Measurements from ENCODE around the gene CARMIL1. TPM values are rescaled to one million over a fixed set of nuclear protein-coding genes. Genes with fewer than 3 reads are reported as not detected.

Gene CARMIL1
- total and polyA plus RNA-seq, 7 experiments from 2014 or later = 2.2 to 12.8 (median 9.3) TPM

DNA sequence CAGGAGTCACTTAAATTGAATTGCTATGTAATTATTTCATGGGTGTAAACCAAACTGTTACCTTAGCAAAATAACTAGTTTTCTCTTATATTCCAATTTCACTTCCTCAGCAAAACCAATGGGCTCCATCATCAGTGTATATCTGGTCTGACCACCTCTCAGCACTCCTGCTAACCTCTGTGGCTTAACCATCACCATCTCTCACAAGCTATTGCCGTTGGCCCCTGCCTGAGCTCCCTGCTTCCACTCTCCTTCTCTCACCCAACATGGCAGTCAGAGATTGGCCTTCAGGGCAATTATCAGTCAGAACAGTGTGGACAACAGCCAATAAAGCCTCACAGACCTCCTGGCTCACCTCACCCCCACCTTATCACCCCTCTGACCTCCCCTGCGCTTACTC is 124.0 kb downstream of the CARMIL1 start:
- DNase-seq = no peak
- Mint-ChIP-seq H3K4me1 (peaks cover 3 to 32% (median 20%) of the 10 kb centered on the region in 7 donors), H3K27me3 (no peaks in the 10 kb centered on the region), H3K4me3 (peak overlapping the region in 1 of 10 donors; percentile 1), H3K27ac (peak overlapping the region in 1 of 9 donors; percentile 0), H3K36me3 (peaks cover 0 to 7% (median 0%) of the 10 kb centered on the region in 5 donors), H3K9me3 (no peaks in the 10 kb centered on the region)
- H3K36me3 ChIP-seq (ENCODE audit: control insufficient read depth in 2 of 3, insufficient read depth in 3 of 3, low read length in 3 of 3) = no peaks in the 10 kb centered on the region
- H3K4me3 ChIP-seq (ENCODE audit: low read length) = no peak overlapping the region
- no peaks in the 10 kb centered on the region for H3K27me3 ChIP-seq (ENCODE audit: control insufficient read depth in 2 of 2, insufficient read depth in 2 of 2, low read length in 2 of 2)
- H3K27ac ChIP-seq (ENCODE audit: low read depth, low read length) = no peak overlapping the region
- H3K4me1 ChIP-seq (ENCODE audit: control insufficient read depth in 2 of 2, insufficient read depth in 2 of 2, low read length in 2 of 2) = peaks cover 16 to 38% of the 10 kb centered on the region in 2 donors
- no peak for ATAC-seq
- intact Hi-C loops (cut with micrococcal nuclease) = loop anchor here in 1 of 2 donors (5.0 kb wide), 1 partner anchor 266 kb away; no protein-coding TSS in a partner anchor
- ChIA-PET POLR2A (interaction anchor here (0.6 to 6.0 kb wide), 7 partner anchors 9 to 732 kb away, joined by 3 to 88 read pairs (median 3); no protein-coding TSS in a partner anchor), CTCF (interaction anchor here (0.5 to 3.5 kb wide), 3 partner anchors 33 to 257 kb away, joined by 3 to 30 read pairs (median 4); no protein-coding TSS in a partner anchor)
- H3K9me3 ChIP-seq (ENCODE audit: control insufficient read depth in 2 of 3, low read length in 3 of 3) = no peaks in the 10 kb centered on the region

DNA sequence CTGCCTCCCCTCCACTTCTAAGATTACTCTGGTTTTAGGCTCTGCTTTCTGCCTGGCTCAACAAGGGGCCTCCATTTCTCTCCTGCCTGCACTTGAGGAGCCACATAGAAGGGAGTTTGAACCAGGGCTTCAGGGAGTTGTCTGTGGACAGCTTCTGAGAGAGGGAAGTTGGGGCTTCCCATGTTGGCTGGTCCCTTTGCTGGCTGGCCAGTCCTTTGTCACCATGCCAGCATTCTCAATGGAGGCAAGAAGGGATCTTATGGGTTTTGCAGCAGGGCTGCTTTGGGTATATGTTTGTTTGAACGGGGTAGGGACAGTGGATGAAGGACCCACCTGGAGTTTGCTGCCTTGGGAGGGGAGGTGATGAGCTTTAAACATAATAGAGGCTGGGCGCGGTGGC is 124.9 kb downstream of the CARMIL1 start:
- intact Hi-C loops (cut with micrococcal nuclease) = loop anchor here in 1 of 2 donors (2.0 to 5.0 kb wide), 4 partner anchors 15 to 267 kb away; partner anchors contain the start of gene CARMIL1
- Histone ChIP-seq H3K27ac (ENCODE audit: low read depth, low read length) (peak overlapping the region; percentile 71), H3K4me1 (ENCODE audit: control insufficient read depth in 2 of 2, insufficient read depth in 2 of 2, low read length in 2 of 2) (peaks cover 16 to 41% of the 10 kb centered on the region in 2 donors), H3K4me3 (ENCODE audit: low read length) (peak overlapping the region; percentile 44), H3K27me3 (ENCODE audit: control insufficient read depth in 2 of 2, insufficient read depth in 2 of 2, low read length in 2 of 2) (no peaks in the 10 kb centered on the region), H3K36me3 (ENCODE audit: control insufficient read depth in 2 of 3, insufficient read depth in 3 of 3, low read length in 3 of 3) (no peaks in the 10 kb centered on the region), H3K9me3 (ENCODE audit: control insufficient read depth in 2 of 3, low read length in 3 of 3) (no peaks in the 10 kb centered on the region)
- no peaks in the 10 kb centered on the region for H3K9me3 Mint-ChIP-seq
- peaks cover 0 to 7% (median 0%) of the 10 kb centered on the region in 5 donors for H3K36me3 Mint-ChIP-seq
- peaks cover 3 to 33% (median 21%) of the 10 kb centered on the region in 7 donors for H3K4me1 Mint-ChIP-seq
- ATAC-seq = no peak
- POLR2A ChIA-PET = interaction anchor here (0.6 to 6.0 kb wide), 11 partner anchors 8 to 124 kb away, joined by 3 to 88 read pairs (median 8); partner anchors contain the start of gene CARMIL1
- peak in 1 of 9 donors; percentile 2 for DNase-seq
- H3K4me3 Mint-ChIP-seq = peak overlapping the region in 1 of 10 donors; percentile 67
- no peak overlapping the region for H3K27ac Mint-ChIP-seq
- H3K27me3 Mint-ChIP-seq = no peaks in the 10 kb centered on the region
- CTCF ChIA-PET = interaction anchor here (1.0 to 3.5 kb wide), 7 partner anchors 28 to 125 kb away, joined by 4 to 30 read pairs (median 9); partner anchors contain the start of gene CARMIL1

DNA sequence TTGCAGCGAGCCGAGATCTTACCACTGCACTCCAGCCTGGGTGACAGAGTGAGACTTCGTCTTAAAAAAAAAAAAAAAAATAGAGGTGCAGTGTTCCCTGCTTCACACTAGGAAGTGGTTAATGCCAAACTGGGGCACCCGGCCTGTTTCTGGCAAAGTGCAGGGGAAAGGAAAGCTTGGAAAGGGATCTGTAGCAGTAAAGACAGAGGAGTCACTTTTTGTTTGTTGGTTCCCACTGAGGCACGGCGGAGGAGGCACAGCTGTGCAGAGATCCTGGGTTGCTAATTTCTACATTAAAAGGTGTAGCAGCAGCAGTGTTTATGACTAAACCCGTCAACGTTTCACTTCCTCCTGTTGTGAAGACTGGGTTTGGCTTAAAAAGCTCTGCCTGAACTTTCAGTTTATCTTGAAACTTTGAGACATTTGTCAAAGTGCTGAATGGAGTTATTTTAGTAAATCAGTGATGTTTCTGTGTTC is 125.6 kb downstream of the CARMIL1 start:
- H3K9me3 Mint-ChIP-seq = no peaks in the 10 kb centered on the region
- ChIA-PET CTCF (interaction anchor here (0.7 to 3.5 kb wide), 8 partner anchors 29 to 642 kb away, joined by 3 to 30 read pairs (median 7); partner anchors contain the start of gene CARMIL1), POLR2A (interaction anchor here (0.6 to 6.0 kb wide), 16 partner anchors 9 to 605 kb away, joined by 3 to 88 read pairs (median 6); partner anchors contain the start of gene CARMIL1)
- no peaks in the 10 kb centered on the region for H3K27me3 ChIP-seq (ENCODE audit: control insufficient read depth in 2 of 2, insufficient read depth in 2 of 2, low read length in 2 of 2)
- no peaks in the 10 kb centered on the region for H3K27me3 Mint-ChIP-seq
- intact Hi-C loops (cut with micrococcal nuclease) = loop anchor here (1.0 to 5.0 kb wide), 8 partner anchors 16 to 267 kb away; partner anchors contain the start of gene CARMIL1 (in 2 of the 2)
- H3K4me3 ChIP-seq (ENCODE audit: low read length) = peak overlapping the region; percentile 44
- H3K4me3 Mint-ChIP-seq = peak overlapping the region in 1 of 10 donors; percentile 81
- H3K4me1 Mint-ChIP-seq = peaks cover 3 to 39% (median 26%) of the 10 kb centered on the region in 7 donors
- H3K27ac Mint-ChIP-seq = no peak overlapping the region
- peaks cover 0 to 7% (median 0%) of the 10 kb centered on the region in 5 donors for H3K36me3 Mint-ChIP-seq
- no peaks in the 10 kb centered on the region for H3K36me3 ChIP-seq (ENCODE audit: control insufficient read depth in 2 of 3, insufficient read depth in 3 of 3, low read length in 3 of 3)
- peak; percentile 12 to 74 (median 56) for DNase-seq
- ATAC-seq = peak; percentile 90
- H3K9me3 ChIP-seq (ENCODE audit: control insufficient read depth in 2 of 3, low read length in 3 of 3) = no peaks in the 10 kb centered on the region
- H3K4me1 ChIP-seq (ENCODE audit: control insufficient read depth in 2 of 2, insufficient read depth in 2 of 2, low read length in 2 of 2) = peaks cover 16 to 41% of the 10 kb centered on the region in 2 donors
- H3K27ac ChIP-seq (ENCODE audit: low read depth, low read length) = peak overlapping the region; percentile 71

DNA sequence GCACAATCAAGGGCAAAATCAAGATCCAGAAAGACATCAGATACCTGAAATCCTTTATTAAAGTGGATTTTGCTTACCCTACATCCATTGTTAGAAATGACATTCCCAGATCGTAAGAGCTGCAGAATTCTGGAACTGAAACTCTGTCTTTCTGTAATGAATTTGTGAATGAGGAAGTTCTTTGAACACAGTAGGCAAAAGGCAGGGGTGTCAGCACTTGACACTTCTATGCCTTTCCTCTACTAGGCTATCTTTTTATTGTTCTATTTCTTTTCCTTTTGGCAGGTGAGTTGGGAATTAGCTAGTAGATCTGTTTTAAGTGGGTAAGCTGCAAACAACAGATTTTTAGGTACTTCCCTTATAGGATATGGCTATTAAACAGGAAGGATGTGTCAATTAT is 126.3 kb downstream of the CARMIL1 start:
- CTCF ChIA-PET = interaction anchor here (1.2 to 3.5 kb wide), 7 partner anchors 29 to 127 kb away, joined by 4 to 30 read pairs (median 9); partner anchors contain the start of gene CARMIL1
- Mint-ChIP-seq H3K27ac (no peak overlapping the region), H3K9me3 (no peaks in the 10 kb centered on the region), H3K4me3 (no peak overlapping the region), H3K4me1 (peaks cover 8 to 41% (median 25%) of the 10 kb centered on the region in 7 donors), H3K27me3 (no peaks in the 10 kb centered on the region), H3K36me3 (peaks cover 0 to 11% (median 0%) of the 10 kb centered on the region in 5 donors)
- Histone ChIP-seq H3K36me3 (ENCODE audit: control insufficient read depth in 2 of 3, insufficient read depth in 3 of 3, low read length in 3 of 3) (no peaks in the 10 kb centered on the region), H3K27me3 (ENCODE audit: control insufficient read depth in 2 of 2, insufficient read depth in 2 of 2, low read length in 2 of 2) (no peaks in the 10 kb centered on the region), H3K9me3 (ENCODE audit: control insufficient read depth in 2 of 3, low read length in 3 of 3) (no peaks in the 10 kb centered on the region), H3K27ac (ENCODE audit: low read depth, low read length) (peak overlapping the region; percentile 71), H3K4me1 (ENCODE audit: control insufficient read depth in 2 of 2, insufficient read depth in 2 of 2, low read length in 2 of 2) (peaks cover 16 to 41% of the 10 kb centered on the region in 2 donors), H3K4me3 (ENCODE audit: low read length) (peak overlapping the region; percentile 44)
- POLR2A ChIA-PET = interaction anchor here (0.8 to 6.0 kb wide), 11 partner anchors 9 to 125 kb away, joined by 3 to 88 read pairs (median 8); partner anchors contain the start of gene CARMIL1
- DNase-seq = peak in 2 of 9 donors; percentile 1 to 18
- peak; percentile 40 for ATAC-seq
- intact Hi-C loops (cut with micrococcal nuclease) = loop anchor here (1.0 to 5.0 kb wide), 7 partner anchors 17 to 128 kb away; partner anchors contain the start of gene CARMIL1 (in 2 of the 2)

DNA sequence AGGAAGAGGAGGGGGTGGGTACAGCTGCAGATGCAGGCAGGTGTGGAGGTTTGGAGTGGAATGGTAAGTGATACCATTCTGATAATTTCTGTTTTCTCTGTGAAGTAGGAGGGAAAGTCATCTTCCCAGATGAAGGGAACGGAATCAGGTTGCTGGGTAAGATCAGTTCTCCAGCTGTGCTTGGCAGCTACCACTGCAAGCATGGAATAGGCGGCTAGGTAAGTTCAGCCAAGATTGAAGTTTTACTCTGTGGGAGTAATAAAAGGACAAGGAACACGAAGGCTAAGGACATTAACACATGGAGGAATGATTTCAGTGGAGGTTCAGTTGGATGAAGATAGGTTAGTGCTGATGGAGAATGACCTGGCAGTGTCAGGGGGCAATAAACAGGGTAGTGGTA is 128.3 kb downstream of the CARMIL1 start:
- POLR2A ChIA-PET = interaction anchor here (0.7 to 6.0 kb wide), 4 partner anchors 11 to 40 kb away, joined by 3 to 88 read pairs (median 4); no protein-coding TSS in a partner anchor
- CTCF ChIA-PET = no interaction called here
- DNase-seq (no peak), ATAC-seq (no peak)
- H3K27me3 Mint-ChIP-seq = no peaks in the 10 kb centered on the region
- no peaks in the 10 kb centered on the region for H3K9me3 Mint-ChIP-seq
- no peak overlapping the region for H3K27ac ChIP-seq (ENCODE audit: low read depth, low read length)
- no peaks in the 10 kb centered on the region for H3K27me3 ChIP-seq (ENCODE audit: control insufficient read depth in 2 of 2, insufficient read depth in 2 of 2, low read length in 2 of 2)
- H3K27ac Mint-ChIP-seq = no peak overlapping the region
- peaks cover 16 to 49% of the 10 kb centered on the region in 2 donors for H3K4me1 ChIP-seq (ENCODE audit: control insufficient read depth in 2 of 2, insufficient read depth in 2 of 2, low read length in 2 of 2)
- H3K9me3 ChIP-seq (ENCODE audit: control insufficient read depth in 2 of 3, low read length in 3 of 3) = no peaks in the 10 kb centered on the region
- peaks cover 0 to 11% (median 0%) of the 10 kb centered on the region in 5 donors for H3K36me3 Mint-ChIP-seq
- no peak overlapping the region for H3K4me3 ChIP-seq (ENCODE audit: low read length)
- intact Hi-C loops (cut with micrococcal nuclease) = loop anchor here in 1 of 2 donors (5.0 kb wide), 1 partner anchor 130 kb away; the partner anchor contains the start of gene CARMIL1
- H3K4me3 Mint-ChIP-seq = no peak overlapping the region
- peaks cover 16 to 38% (median 23%) of the 10 kb centered on the region in 7 donors for H3K4me1 Mint-ChIP-seq
- no peaks in the 10 kb centered on the region for H3K36me3 ChIP-seq (ENCODE audit: control insufficient read depth in 2 of 3, insufficient read depth in 3 of 3, low read length in 3 of 3)

DNA sequence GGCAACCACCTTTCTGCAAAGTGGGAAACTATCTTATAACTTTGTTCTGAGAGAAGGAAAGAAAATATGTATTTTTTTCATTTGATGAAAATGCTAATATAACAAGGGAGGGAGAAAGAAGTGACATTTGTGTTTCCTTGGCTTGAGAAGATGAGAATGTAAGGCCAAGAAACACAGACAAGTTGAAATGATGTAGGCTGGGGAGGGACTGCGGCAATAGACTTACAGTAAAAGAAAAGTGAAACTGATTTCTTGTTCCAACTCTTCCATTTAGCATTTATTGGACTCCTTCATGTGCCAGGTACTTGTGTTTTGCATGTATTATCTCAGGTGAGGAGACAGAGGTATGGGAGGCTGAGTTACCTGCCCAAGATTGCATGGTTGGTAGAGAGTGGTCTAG is 130.9 kb downstream of the CARMIL1 start:
- Histone ChIP-seq H3K36me3 (ENCODE audit: control insufficient read depth in 2 of 3, insufficient read depth in 3 of 3, low read length in 3 of 3) (no peaks in the 10 kb centered on the region), H3K27ac (ENCODE audit: low read depth, low read length) (peak overlapping the region; percentile 59), H3K27me3 (ENCODE audit: control insufficient read depth in 2 of 2, insufficient read depth in 2 of 2, low read length in 2 of 2) (no peaks in the 10 kb centered on the region), H3K9me3 (ENCODE audit: control insufficient read depth in 2 of 3, low read length in 3 of 3) (no peaks in the 10 kb centered on the region), H3K4me1 (ENCODE audit: control insufficient read depth in 2 of 2, insufficient read depth in 2 of 2, low read length in 2 of 2) (peaks cover 14 to 49% of the 10 kb centered on the region in 2 donors), H3K4me3 (ENCODE audit: low read length) (peak overlapping the region; percentile 54)
- ATAC-seq (peak; percentile 40), DNase-seq (peak in 5 of 9 donors; percentile 17 to 54 (median 40))
- CTCF ChIA-PET = no interaction called here
- intact Hi-C loops (cut with micrococcal nuclease) = no loop called here
- Mint-ChIP-seq H3K4me1 (peaks cover 14 to 65% (median 43%) of the 10 kb centered on the region in 7 donors), H3K36me3 (peaks cover 0 to 4% (median 0%) of the 10 kb centered on the region in 5 donors), H3K27ac (peak overlapping the region in 8 of 9 donors; percentile 81 to 98 (median 86)), H3K9me3 (no peaks in the 10 kb centered on the region), H3K4me3 (peak overlapping the region in 9 of 10 donors; percentile 64 to 89 (median 83)), H3K27me3 (no peaks in the 10 kb centered on the region)
- POLR2A ChIA-PET = interaction anchor here (0.6 to 0.9 kb wide), 2 partner anchors 44 to 77 kb away, joined by 3 to 6 read pairs; no protein-coding TSS in a partner anchor

Data from naive thymus-derived CD4-positive, alpha-beta T cell (primary cell).